Activated naive CD4-positive, alpha-beta T cell treated with anti-CD3 and anti-CD28 coated beads, Interleukin-2, amount 50 U/mL, for 16 hours (primary cell): ENCODE data around the gene MZT1.
A peak's percentile ranks its signal among the peaks of the same experiment; 100 is the strongest.
"Not testable (repeated sequence)": the region's sequence is repeated elsewhere in the genome, so short reads cannot be mapped to it uniquely, and the experiment has no call there.

Experiments used
- DNase-seq: peaks from one replicate; pipeline ENCODE4 v3.0.0-alpha.2; 2020

Gene MZT1

GRCh38 chr13:72727417-72728289, at the start of gene MZT1, which contains the start of gene BORA:
Gene MZT1, minus strand, starts transcription at chr13:72727629. Its CDS starts 27 bp downstream, at chr13:72727602.
Gene BORA, plus strand, starts transcription at chr13:72727923. Its CDS starts 1,018 bp downstream, at chr13:72728941.
- peak; percentile 95 for DNase-seq

GRCh38 chr13:72774019-72774418, 46.6 kb upstream of the MZT1 start:
- DNase-seq: no peak

GRCh38 chr13:72763411-72763810, 36.0 kb upstream of the MZT1 start:
- DNase-seq: no peak

GRCh38 chr13:72760189-72760588, 32.8 kb upstream of the MZT1 start:
- no peak for DNase-seq

GRCh38 chr13:72757792-72758535, 30.5 kb upstream of the MZT1 start:
- DNase-seq: no peak

- DNase-seq: no peak
Observed at GRCh38 chr13:72754111-72754510, 26.7 kb upstream of the MZT1 start.

- DNase-seq: no peak
Observed at GRCh38 chr13:72751220-72751619, 23.8 kb upstream of the MZT1 start.

- no peak for DNase-seq
Observed at GRCh38 chr13:72745260-72745659, 17.8 kb upstream of the MZT1 start.

DNA sequence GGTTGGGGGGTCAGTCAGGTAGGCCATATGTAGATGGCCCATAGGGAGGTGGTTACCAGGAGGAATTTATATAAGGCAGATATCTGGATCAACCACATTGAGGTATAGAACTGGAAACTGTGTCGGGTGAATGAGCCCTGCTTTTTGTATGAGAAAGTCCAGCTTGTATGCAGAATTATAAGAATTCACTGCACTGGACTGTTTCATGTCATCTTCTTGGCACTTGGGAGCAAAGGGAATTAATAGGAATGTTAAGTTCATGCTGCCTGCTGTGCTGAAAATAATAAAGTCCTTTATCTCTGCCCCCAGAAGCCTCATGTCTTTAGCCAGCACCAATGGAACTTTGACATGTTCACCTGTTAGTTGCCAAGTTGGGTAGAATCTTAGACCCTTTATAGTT, 12.6 kb upstream of the MZT1 start:
- DNase-seq: no peak

DNA sequence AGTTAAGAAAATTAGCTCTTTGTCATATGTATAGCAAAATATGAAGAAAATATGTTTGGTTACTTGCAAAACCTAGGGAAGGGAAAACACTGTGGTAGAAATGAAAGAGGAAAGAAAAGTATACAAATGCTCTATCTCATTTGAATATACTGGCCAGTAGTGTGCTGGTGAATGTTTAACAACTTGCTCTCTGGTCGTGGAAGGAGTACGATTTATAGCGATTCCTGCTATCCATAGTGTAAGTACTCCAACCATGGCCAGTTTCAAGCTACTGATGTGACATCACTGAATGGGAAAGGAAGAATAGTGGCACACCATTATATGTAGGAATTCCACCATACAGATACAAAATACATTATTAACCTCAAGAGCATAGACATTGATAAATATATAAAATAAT, 9.6 kb upstream of the MZT1 start:
- DNase-seq: no peak

DNA sequence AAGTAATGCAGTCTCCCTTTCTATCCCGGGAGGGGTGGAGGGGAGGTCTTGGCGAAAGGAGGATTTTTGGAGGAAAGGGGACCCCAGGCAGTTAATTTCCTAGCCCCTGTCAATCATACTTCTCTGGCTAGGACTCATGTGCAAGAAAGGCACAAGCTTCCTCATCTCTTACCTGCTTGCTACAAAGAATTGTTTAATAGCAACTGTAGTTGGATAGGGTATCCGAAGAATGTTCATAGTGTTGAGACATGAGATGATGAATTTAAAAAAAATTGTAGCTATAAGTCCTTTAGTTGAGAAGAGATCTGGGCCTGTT, 819 bp upstream of the MZT1 start:
- no peak for DNase-seq

- DNase-seq: peak; percentile 51
Observed at GRCh38 chr13:72726726-72727416, 558 bp downstream of the MZT1 start.

DNA sequence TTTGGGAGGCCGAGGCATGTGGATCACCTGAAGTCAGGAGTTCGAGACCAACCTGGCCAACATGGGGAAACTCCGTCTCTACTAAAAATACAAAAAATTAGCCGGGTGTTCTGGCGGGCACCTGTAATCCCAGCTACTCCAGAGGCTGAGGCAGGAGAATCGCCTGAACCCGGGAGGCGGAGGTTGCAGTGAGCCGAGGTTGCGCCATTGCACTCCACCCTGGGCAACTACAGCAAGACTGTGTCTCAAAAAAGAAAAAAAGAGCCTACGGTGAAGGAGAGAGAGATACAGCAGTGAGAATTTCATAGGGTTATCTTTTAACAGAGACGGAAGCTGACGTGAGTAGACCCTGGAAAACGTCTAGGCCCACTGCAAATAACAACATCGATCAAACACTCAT, 1.2 kb downstream of the MZT1 start:
- not testable (repeated sequence) for DNase-seq

DNA sequence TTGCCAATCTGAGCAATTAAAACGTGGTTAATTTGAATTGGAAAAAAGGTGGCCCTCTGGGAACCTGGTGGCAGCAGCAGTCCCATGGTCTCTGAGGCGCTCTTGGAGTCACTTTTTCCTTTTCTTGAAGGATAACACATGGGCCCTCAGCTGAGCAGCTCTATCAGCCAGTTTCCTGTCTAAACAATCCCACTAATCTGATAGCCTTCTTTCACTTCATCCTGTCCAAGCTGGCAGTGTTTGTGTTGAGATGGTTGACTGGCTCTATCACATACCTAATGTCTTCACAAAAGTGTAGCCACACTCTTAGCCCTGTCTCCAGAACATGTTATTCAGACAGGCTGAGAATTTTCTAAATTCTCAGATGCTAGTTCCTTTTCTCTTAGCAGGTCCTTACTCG, 10.7 kb downstream of the MZT1 start:
- no peak for DNase-seq

DNA sequence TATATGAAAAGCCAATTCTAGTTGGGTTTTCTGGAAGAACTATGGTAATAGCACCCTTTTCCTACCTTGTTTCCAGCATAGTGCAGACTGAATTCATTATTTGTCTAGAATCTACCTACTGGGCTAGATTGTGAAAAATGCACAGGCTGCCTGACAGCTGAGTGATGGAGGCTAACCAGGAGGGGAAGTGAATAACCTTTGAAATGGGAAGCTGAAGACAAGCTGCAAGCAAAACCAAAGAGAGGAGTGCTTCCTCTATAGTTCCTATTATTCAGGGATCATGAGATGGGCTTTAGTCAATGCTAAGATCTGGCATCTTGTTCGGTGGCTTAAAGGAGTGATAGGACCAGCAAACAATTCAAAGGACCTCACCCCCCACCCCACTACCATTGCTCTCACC, 26.9 kb downstream of the MZT1 start:
- DNase-seq: no peak

- no peak for DNase-seq
Observed at GRCh38 chr13:72698164-72698563, 29.3 kb downstream of the MZT1 start.

DNA sequence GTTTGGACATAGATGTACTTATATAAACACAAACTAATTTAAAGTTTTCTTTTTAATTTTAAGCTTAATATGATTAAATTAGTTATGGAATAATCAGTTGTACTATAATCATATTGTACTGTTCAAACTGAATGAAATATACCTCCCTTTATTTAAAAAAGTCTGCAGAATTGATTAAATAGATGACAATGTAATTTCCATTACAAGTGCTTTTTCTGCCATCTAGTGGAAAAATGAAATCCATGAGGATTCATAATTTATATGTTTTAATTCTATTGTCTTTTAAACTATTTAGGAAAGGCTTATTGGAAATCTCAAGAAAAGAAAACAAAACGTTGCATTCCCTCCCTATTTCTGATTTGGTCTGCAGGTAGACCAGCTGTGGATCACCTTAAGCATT, 30.9 kb downstream of the MZT1 start:
- no peak for DNase-seq

GRCh38 chr13:72694314-72694713, 33.1 kb downstream of the MZT1 start:
- DNase-seq: no peak

DNA sequence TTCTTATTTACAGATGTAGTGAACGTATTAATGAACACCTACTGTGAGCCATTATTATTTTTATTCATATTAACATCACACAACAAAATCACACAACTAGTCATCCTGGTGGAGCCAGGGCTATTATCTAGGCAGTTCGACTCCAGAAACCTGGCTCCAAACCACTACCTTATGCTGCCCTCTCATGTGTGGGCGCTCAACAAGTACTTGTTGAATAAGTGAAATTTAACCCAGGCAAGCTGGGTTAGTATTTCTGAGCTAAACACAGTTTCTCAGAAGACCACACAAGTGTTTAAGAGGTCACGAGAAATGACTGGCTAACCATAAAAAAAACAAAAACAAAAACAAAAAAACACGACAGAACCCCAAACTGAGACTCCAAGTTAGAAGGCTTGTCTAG, 33.6 kb downstream of the MZT1 start:
- no peak for DNase-seq

DNA sequence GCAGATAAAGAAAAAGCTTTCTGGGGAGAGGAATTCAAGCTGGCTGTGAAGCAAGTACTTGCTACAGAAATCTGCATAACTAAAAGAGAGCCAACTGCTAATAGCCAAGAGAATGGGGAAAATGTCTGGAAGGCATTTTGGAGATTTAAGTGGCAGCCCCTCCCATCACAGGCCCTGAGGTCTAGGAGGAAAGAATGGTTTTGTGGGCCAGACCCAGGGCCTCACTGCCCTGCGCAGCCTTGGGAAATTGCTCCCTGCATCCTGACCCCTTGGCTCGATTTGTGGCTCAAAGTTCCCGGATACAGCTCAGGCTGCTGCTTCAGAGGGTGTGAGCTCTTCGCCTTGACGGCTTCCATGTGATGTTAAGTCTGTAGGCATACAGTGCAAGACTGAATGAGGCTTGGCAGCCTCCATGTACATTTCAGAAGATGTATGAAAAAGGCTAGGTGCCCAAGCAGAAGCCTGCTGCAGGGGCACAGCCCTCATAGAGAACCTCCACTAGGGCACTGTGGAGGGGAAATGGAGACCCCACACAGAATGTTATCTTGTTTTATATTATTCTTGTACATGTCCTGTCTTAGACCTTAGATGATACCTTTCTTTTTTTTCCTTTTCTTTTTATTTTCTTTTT, 34.4 kb downstream of the MZT1 start:
- no peak for DNase-seq

- DNase-seq: no peak
Observed at GRCh38 chr13:72689181-72689696, 38.2 kb downstream of the MZT1 start.

DNA sequence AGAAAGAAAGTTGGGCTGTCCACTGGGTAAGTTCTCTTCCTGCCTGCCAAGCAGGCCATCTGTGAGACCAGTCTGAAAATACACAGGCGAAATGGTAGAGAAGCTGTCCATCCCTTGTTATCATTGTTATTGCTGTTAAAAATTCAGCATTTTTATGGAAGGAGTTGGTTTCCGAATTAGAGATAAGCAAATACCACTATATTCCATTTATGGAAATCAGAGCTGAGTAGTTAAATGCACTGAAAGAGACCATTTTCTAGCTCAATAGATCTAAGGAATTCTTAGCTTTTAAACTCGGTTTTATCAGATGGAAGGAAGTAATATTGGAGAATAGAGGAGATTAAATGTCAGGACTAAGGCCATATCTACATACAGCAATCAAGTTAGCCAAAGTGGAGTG, 40.7 kb downstream of the MZT1 start:
- DNase-seq: no peak

- no peak for DNase-seq
Observed at GRCh38 chr13:72680353-72680752, 47.1 kb downstream of the MZT1 start.
